ENCODE results near the gene DPYSL3. TPM values are rescaled to one million over a fixed set of nuclear protein-coding genes. Genes with fewer than 3 reads are reported as not detected.

DPYSL3 gene
- total RNA-seq, 1 experiment from 2014 or later = 106 TPM

DNA sequence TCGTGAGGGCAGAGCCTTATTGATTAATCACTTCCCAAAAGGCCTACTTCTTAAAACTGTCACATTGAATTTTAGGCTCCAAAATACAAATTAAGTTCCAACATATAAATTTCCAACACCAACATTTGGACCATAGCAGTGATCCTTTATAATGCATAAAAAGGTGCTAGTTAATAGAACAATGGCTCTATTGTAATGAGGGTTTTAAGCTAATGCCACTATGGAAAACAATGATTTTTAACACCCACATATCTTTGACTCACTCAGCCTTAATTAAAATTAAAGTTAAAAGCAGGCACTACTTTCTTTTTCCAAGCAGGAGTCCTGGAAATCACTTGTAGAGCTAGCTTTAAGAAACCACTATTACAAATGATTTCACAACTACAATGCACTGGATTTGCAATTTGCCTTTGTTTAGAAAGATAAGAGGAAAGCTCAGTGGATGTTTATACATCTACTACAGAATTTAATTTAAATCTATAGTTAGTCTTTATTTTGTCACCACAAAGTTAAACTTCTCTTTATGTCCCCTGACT, 41.8 kb downstream of the DPYSL3 start:
- BruUV-seq (replicated peaks) = no TSS peak
- Histone ChIP-seq H3K36me3 (ENCODE audit: control insufficient read depth, insufficient read depth, low read length) (no peaks in the 10 kb centered on the region), H3K9me3 (no peaks in the 10 kb centered on the region), H3K4me1 (no peaks in the 10 kb centered on the region), H3K27me3 (replicated peaks; ENCODE audit: control insufficient read depth, insufficient read depth, low read length) (no peaks in the 10 kb centered on the region), H3K4me3 (ENCODE audit: low read depth, low read length) (no peak overlapping the region)
- intact Hi-C loops (cut with micrococcal nuclease; ENCODE audit: unreplicated experiment) = no loop called here
- Mint-ChIP-seq H3K27me3 (ENCODE audit: insufficient read depth, unreplicated experiment) (peaks cover 3% of the 10 kb centered on the region), H3K9me3 (ENCODE audit: unreplicated experiment) (no peaks in the 10 kb centered on the region), H3K4me1 (ENCODE audit: low read depth, unreplicated experiment) (no peaks in the 10 kb centered on the region), H3K27ac (ENCODE audit: unreplicated experiment) (no peak overlapping the region), H3K36me3 (ENCODE audit: insufficient read depth, unreplicated experiment) (no peaks in the 10 kb centered on the region), H3K4me3 (ENCODE audit: unreplicated experiment) (no peak overlapping the region)
- DNase-seq = no peak
- POLR2A ChIA-PET = no interaction called here
- TF ChIP-seq, protein P1, sequence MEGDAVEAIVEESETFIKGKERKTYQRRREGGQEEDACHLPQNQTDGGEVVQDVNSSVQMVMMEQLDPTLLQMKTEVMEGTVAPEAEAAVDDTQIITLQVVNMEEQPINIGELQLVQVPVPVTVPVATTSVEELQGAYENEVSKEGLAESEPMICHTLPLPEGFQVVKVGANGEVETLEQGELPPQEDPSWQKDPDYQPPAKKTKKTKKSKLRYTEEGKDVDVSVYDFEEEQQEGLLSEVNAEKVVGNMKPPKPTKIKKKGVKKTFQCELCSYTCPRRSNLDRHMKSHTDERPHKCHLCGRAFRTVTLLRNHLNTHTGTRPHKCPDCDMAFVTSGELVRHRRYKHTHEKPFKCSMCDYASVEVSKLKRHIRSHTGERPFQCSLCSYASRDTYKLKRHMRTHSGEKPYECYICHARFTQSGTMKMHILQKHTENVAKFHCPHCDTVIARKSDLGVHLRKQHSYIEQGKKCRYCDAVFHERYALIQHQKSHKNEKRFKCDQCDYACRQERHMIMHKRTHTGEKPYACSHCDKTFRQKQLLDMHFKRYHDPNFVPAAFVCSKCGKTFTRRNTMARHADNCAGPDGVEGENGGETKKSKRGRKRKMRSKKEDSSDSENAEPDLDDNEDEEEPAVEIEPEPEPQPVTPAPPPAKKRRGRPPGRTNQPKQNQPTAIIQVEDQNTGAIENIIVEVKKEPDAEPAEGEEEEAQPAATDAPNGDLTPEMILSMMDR (IDR thresholded peaks at IDR 0.05; ENCODE audit: insufficient read depth in 1 of 2, low read depth in 1 of 2, low read length in 1 of 2, severe bottlenecking in 1 of 2, unreplicated experiment in 1 of 2) = no peak
- CTCF ChIA-PET = no interaction called here

DNA sequence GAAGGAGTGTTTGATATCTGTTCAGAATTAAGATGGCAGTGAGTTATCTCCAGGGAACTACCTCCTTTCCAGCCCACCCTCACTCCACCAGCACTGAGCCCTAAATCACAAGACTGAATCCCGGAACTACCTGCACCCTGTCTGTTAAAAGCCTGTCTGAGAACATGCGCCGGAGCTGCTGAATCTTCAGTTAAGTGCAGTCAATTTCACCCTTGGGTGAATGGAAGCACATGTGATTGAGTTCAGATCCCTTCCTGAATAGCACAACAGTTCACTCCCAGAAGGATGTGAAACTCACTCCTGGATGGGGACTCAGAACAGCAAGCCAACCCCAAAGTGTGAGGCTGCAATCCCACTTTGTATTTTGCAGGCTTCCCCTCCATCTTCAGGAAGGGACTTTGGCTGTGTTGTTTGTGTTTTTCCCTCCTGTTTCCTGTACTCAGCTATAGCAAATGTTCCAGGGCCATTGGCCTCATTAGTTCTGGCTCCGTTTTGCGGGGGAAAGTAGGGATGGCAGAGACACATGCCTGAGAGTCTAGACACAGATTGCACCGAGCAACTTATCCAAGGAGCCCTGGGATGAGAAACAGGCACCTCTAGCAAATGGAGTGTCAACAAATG, 43.4 kb downstream of the DPYSL3 start:
- no peaks in the 10 kb centered on the region for H3K36me3 Mint-ChIP-seq (ENCODE audit: insufficient read depth, unreplicated experiment)
- TF ChIP-seq, protein P1 (IDR thresholded peaks at IDR 0.05; ENCODE audit: insufficient read depth in 1 of 2, low read depth in 1 of 2, low read length in 1 of 2, severe bottlenecking in 1 of 2, unreplicated experiment in 1 of 2) = no peak
- CTCF ChIA-PET = no interaction called here
- Histone ChIP-seq H3K27me3 (replicated peaks; ENCODE audit: control insufficient read depth, insufficient read depth, low read length) (no peaks in the 10 kb centered on the region), H3K36me3 (ENCODE audit: control insufficient read depth, insufficient read depth, low read length) (no peaks in the 10 kb centered on the region), H3K4me3 (ENCODE audit: low read depth, low read length) (no peak overlapping the region), H3K4me1 (peaks cover 10% of the 10 kb centered on the region), H3K9me3 (no peaks in the 10 kb centered on the region)
- intact Hi-C loops (cut with micrococcal nuclease; ENCODE audit: unreplicated experiment) = no loop called here
- no TSS peak for BruUV-seq (replicated peaks)
- no peaks in the 10 kb centered on the region for H3K27me3 Mint-ChIP-seq (ENCODE audit: insufficient read depth, unreplicated experiment)
- no peaks in the 10 kb centered on the region for H3K9me3 Mint-ChIP-seq (ENCODE audit: unreplicated experiment)
- H3K27ac Mint-ChIP-seq (ENCODE audit: unreplicated experiment) = no peak overlapping the region
- H3K4me3 Mint-ChIP-seq (ENCODE audit: unreplicated experiment) = no peak overlapping the region
- no peak for DNase-seq
- H3K4me1 Mint-ChIP-seq (ENCODE audit: low read depth, unreplicated experiment) = no peaks in the 10 kb centered on the region
- POLR2A ChIA-PET = no interaction called here

DNA sequence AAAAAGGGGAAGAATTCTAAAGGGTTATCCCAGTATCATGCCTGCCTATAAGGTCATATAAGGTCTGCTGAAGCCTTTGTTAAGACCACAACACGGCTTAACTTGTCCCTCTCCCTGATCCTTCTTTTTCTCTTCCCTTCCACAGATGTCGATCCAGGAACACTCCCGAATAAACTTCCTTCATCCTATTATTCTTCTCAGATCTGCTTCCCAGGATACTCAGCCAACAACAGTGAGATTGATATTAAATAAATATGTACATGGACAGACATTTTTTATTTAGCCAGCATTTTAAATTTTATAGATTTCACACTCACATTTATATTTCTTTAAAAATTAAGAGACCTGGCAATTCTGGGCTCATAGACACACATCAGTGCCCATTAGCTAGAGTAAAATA, 44.1 kb downstream of the DPYSL3 start:
- POLR2A ChIA-PET = no interaction called here
- Mint-ChIP-seq H3K4me3 (ENCODE audit: unreplicated experiment) (no peak overlapping the region), H3K36me3 (ENCODE audit: insufficient read depth, unreplicated experiment) (no peaks in the 10 kb centered on the region), H3K27me3 (ENCODE audit: insufficient read depth, unreplicated experiment) (no peaks in the 10 kb centered on the region), H3K4me1 (ENCODE audit: low read depth, unreplicated experiment) (no peaks in the 10 kb centered on the region), H3K27ac (ENCODE audit: unreplicated experiment) (no peak overlapping the region), H3K9me3 (ENCODE audit: unreplicated experiment) (peaks cover under 1% of the 10 kb centered on the region)
- Histone ChIP-seq H3K9me3 (no peaks in the 10 kb centered on the region), H3K36me3 (ENCODE audit: control insufficient read depth, insufficient read depth, low read length) (no peaks in the 10 kb centered on the region), H3K4me3 (ENCODE audit: low read depth, low read length) (no peak overlapping the region), H3K27me3 (replicated peaks; ENCODE audit: control insufficient read depth, insufficient read depth, low read length) (no peaks in the 10 kb centered on the region), H3K4me1 (peaks cover 10% of the 10 kb centered on the region)
- intact Hi-C loops (cut with micrococcal nuclease; ENCODE audit: unreplicated experiment) = no loop called here
- CTCF ChIA-PET = interaction anchor here (2.0 kb wide), 1 partner anchor 113 kb away, joined by 11 read pairs; no protein-coding TSS in a partner anchor
- no peak for DNase-seq
- no TSS peak for BruUV-seq (replicated peaks)
- TF ChIP-seq, protein P1 (IDR thresholded peaks at IDR 0.05; ENCODE audit: insufficient read depth in 1 of 2, low read depth in 1 of 2, low read length in 1 of 2, severe bottlenecking in 1 of 2, unreplicated experiment in 1 of 2) = no peak

Measured in Caco-2 (cell line).